H9 (cell line): ENCODE data around the gene ZBTB7A. TPM values are rescaled to one million over a fixed set of nuclear protein-coding genes. Genes with fewer than 3 reads are reported as not detected.

ENCODE experiments used
- DNase-seq: peaks from one replicate; pipeline ENCODE4 v3.0.0-alpha.2; 2017
- H2AFZ ChIP-seq: one replicate; pipeline ENCODE4 v1.6.1; 2013; ENCODE audit warnings: mild to moderate bottlenecking, low read length, control low read depth, moderate library complexity
- H2AK5ac ChIP-seq: 2 replicates; pipeline ENCODE4 v1.6.1; 2013; ENCODE audit warnings: low read length, control low read depth, mixed read lengths; ENCODE audit not compliant: insufficient read length
- H2BK120ac ChIP-seq: one replicate; pipeline ENCODE4 v1.6.1; 2013; ENCODE audit warnings: low read depth, mild to moderate bottlenecking, low read length, control low read depth, inconsistent platforms; ENCODE audit not compliant: poor library complexity, severe bottlenecking
- H2BK12ac ChIP-seq: 2 replicates; pipeline ENCODE4 v1.6.1; 2013; ENCODE audit warnings: low read length, control low read depth, mixed read lengths, low read depth; ENCODE audit not compliant: insufficient read length
- H2BK15ac ChIP-seq: 2 replicates; pipeline ENCODE4 v1.6.1; 2013; ENCODE audit warnings: low read depth, low read length, control low read depth
- H2BK20ac ChIP-seq: one replicate; pipeline ENCODE4 v1.6.1; 2013; ENCODE audit warnings: low read depth, mild to moderate bottlenecking, low read length, control low read depth, inconsistent platforms; ENCODE audit not compliant: poor library complexity, severe bottlenecking
- H2BK5ac ChIP-seq: 2 replicates; pipeline ENCODE4 v1.6.1; 2013; ENCODE audit warnings: low read length, control low read depth, mixed read lengths; ENCODE audit not compliant: insufficient read length
- H3K14ac ChIP-seq: 2 replicates; pipeline ENCODE4 v1.6.1; 2013; ENCODE audit warnings: low read length, control low read depth; ENCODE audit not compliant: insufficient read depth
- H3K18ac ChIP-seq: 2 replicates; pipeline ENCODE4 v1.6.1; 2013; ENCODE audit warnings: low read depth, mild to moderate bottlenecking, mixed read lengths, low read length, control low read depth; ENCODE audit not compliant: insufficient read length
- H3K23ac ChIP-seq: 2 replicates; pipeline ENCODE4 v1.6.1; 2013; ENCODE audit warnings: low read length, control low read depth, mixed read lengths, low read depth; ENCODE audit not compliant: insufficient read length
- H3K23me2 ChIP-seq: 2 replicates; pipeline ENCODE4 v1.6.1; 2013; ENCODE audit warnings: low read depth, mild to moderate bottlenecking, mixed read lengths, low read length, control low read depth; ENCODE audit not compliant: insufficient read length, poor library complexity, severe bottlenecking
- H3K27ac ChIP-seq: 2 replicates; pipeline ENCODE4 v1.5.1; 2013; ENCODE audit warnings: low read length, control low read depth, mixed read lengths, low read depth; ENCODE audit not compliant: insufficient read length
- H3K27me3 ChIP-seq: 2 replicates; pipeline ENCODE4 v1.6.1; 2013; ENCODE audit warnings: low read length, control low read depth, inconsistent platforms; ENCODE audit not compliant: insufficient read depth
- H3K4ac ChIP-seq: 2 replicates; pipeline ENCODE4 v1.6.1; 2013; ENCODE audit warnings: low read depth, mild to moderate bottlenecking, control low read depth, inconsistent platforms, low read length, moderate library complexity
- H3K4me1 ChIP-seq: 2 replicates; pipeline ENCODE4 v1.6.1; 2013; ENCODE audit warnings: low read length, control low read depth, inconsistent platforms; ENCODE audit not compliant: insufficient read depth
- H3K4me2 ChIP-seq: 2 replicates; pipeline ENCODE4 v1.6.1; 2013; ENCODE audit warnings: low read length, control low read depth, mixed read lengths; ENCODE audit not compliant: insufficient read length, insufficient read depth
- H3K56ac ChIP-seq: 2 replicates; pipeline ENCODE4 v1.6.1; 2013; ENCODE audit warnings: low read depth, mild to moderate bottlenecking, mixed read lengths, low read length, control low read depth; ENCODE audit not compliant: insufficient read length
- H3K79me1 ChIP-seq: 2 replicates; pipeline ENCODE4 v1.6.1; 2013; ENCODE audit warnings: low read depth, mild to moderate bottlenecking, moderate library complexity, low read length, control low read depth, inconsistent platforms; ENCODE audit not compliant: insufficient read depth, poor library complexity, severe bottlenecking
- H3K79me2 ChIP-seq: 2 replicates; pipeline ENCODE4 v1.6.1; 2013; ENCODE audit warnings: low read length, control low read depth, inconsistent platforms; ENCODE audit not compliant: insufficient read depth
- H3K9ac ChIP-seq: 2 replicates; pipeline ENCODE4 v1.6.1; 2013; ENCODE audit warnings: low read length, control low read depth, mixed read lengths; ENCODE audit not compliant: insufficient read length; ENCODE audit errors: extremely low read depth
- H3K9me3 ChIP-seq: one replicate; pipeline ENCODE4 v1.6.1; 2013; ENCODE audit warnings: low read depth, low read length, inconsistent platforms; ENCODE audit not compliant: control insufficient read depth
- H3T11ph ChIP-seq: one replicate; pipeline ENCODE4 v1.6.1; 2013; ENCODE audit warnings: mild to moderate bottlenecking, low read length, control low read depth, inconsistent platforms
- H4K20me1 ChIP-seq: one replicate; pipeline ENCODE4 v1.6.1; 2013; ENCODE audit not compliant: control insufficient read depth, insufficient read length, insufficient read depth
- H4K5ac ChIP-seq: 2 replicates; pipeline ENCODE4 v1.6.1; 2013; ENCODE audit warnings: low read depth, mild to moderate bottlenecking, mixed read lengths, low read length, control low read depth; ENCODE audit not compliant: insufficient read length
- H4K8ac ChIP-seq: replicated peaks from 2 replicates; pipeline ENCODE4 v1.6.1; 2013; ENCODE audit warnings: low read length, control low read depth, mixed read lengths, low read depth; ENCODE audit not compliant: insufficient read length
- H4K91ac ChIP-seq: 2 replicates; pipeline ENCODE4 v1.6.1; 2013; ENCODE audit warnings: low read depth, mild to moderate bottlenecking, moderate library complexity, mixed read lengths, low read length, control low read depth; ENCODE audit not compliant: insufficient read length
- H3K27ac Mint-ChIP-seq, 3 experiments: 2 replicates in 2 of 3; 3 replicates in 1 of 3; pipeline ENCODE4 v1.8.0; 2020 to 2021; ENCODE audit warnings: mixed read lengths in 3 of 3, mild to moderate bottlenecking in 1 of 3, moderate library complexity in 1 of 3
- H3K27me3 Mint-ChIP-seq: 2 replicates; pipeline ENCODE4 v1.8.0; 2021; ENCODE audit warnings: low read depth, mild to moderate bottlenecking, moderate library complexity, mixed read lengths
- H3K36me3 Mint-ChIP-seq, 3 experiments: 2 replicates in 2 of 3; 3 replicates in 1 of 3; pipeline ENCODE4 v1.8.0; 2020 to 2021; ENCODE audit warnings: low read depth in 3 of 3, mixed read lengths in 3 of 3; ENCODE audit not compliant: insufficient read depth in 1 of 3
- H3K4me1 Mint-ChIP-seq, 2 experiments: 2 replicates each; pipeline ENCODE4 v1.8.0; 2020; ENCODE audit warnings: mixed read lengths in 2 of 2
- H3K4me3 Mint-ChIP-seq, 2 experiments: 2 replicates in 1 of 2; 3 replicates in 1 of 2; pipeline ENCODE4 v1.8.0; 2020 to 2021; ENCODE audit warnings: mild to moderate bottlenecking in 2 of 2, mixed read lengths in 2 of 2, moderate library complexity in 1 of 2
- H3K9me3 Mint-ChIP-seq, 2 experiments: 2 replicates in 1 of 2; 3 replicates in 1 of 2; pipeline ENCODE4 v1.8.0; 2020; ENCODE audit warnings: mild to moderate bottlenecking in 2 of 2, mixed read lengths in 2 of 2, moderate library complexity in 1 of 2
- WGBS: extraction: QIAGEN DNeasy Blood & Tissue Kit; methylation state at CpG from one replicate; pipeline ENCODE4 v1.1.7; 2013; ENCODE audit warnings: missing lambda C conversion rate, low lambda C conversion rate, mixed read lengths; ENCODE audit not compliant: insufficient read length; ENCODE audit errors: extremely low coverage; 5-methylcytosine and 5-hydroxymethylcytosine counted together
- total RNA-seq: library from RNA; stranded (reverse); gene quantifications from 2 replicates; pipeline ENCODE4 v1.2.1, GENCODE V29; 2021
- TF ChIP-seq, protein P1 (sequence below): fragments of 200-600 bp; sonication (generic); conservative IDR thresholded peaks from 3 replicates; pipeline ENCODE4 v1.8.0; 2021; ENCODE audit warnings: antibody characterized with exemption, mild to moderate bottlenecking

The ZBTB7A gene
- total RNA-seq, 1 experiment from 2014 or later: 24.9 TPM

DNA sequence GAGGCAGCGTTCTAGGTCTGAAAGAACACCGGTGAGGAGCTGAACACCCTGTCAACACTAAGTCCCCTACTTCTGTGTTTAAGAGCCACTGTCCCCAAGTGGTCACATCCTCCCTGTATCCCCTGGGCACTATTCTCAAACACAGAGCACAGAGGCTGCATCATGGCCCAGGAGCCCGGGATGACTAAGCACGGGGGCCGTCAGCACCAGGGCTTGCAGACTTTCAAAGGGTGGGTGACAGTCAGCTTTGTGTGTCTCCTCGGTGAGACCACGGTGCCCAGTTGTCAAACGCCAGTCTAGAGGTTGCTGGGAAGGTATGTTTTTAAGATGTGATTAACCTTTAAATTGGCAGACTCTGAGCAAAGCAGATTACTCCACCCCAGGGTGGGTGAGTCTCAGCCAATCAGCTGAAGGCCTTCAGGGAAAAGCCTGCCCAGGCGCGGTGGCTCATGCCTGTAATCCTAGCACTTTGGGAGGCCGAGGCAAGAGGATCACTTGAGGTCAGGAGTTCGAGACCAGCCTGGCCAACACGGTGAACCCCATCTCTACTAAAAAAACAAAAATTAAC lies 49.2 kb upstream of the ZBTB7A start:
- H3K4ac ChIP-seq: no peak overlapping the region
- Mint-ChIP-seq H3K36me3 (peaks cover 40 to 70% (median 67%) of the 10 kb centered on the region in 3 experiments), H3K9me3 (peaks cover 5% of the 10 kb centered on the region in 2 experiments; a peak in 2 of 5 replicates), H3K4me1 (no peaks in the 10 kb centered on the region), H3K4me3 (no peak overlapping the region), H3K27ac (no peak overlapping the region), H3K27me3 (no peaks in the 10 kb centered on the region; the same call in 1 of the 2 replicates)
- H4K20me1 ChIP-seq: no peaks in the 10 kb centered on the region
- no peak overlapping the region for H4K8ac ChIP-seq
- H3K9me3 ChIP-seq: no peaks in the 10 kb centered on the region
- H3K4me1 ChIP-seq: no peaks in the 10 kb centered on the region
- H3K56ac ChIP-seq: no peak overlapping the region
- H3K23me2 ChIP-seq: no peaks in the 10 kb centered on the region
- TF ChIP-seq, protein P1, sequence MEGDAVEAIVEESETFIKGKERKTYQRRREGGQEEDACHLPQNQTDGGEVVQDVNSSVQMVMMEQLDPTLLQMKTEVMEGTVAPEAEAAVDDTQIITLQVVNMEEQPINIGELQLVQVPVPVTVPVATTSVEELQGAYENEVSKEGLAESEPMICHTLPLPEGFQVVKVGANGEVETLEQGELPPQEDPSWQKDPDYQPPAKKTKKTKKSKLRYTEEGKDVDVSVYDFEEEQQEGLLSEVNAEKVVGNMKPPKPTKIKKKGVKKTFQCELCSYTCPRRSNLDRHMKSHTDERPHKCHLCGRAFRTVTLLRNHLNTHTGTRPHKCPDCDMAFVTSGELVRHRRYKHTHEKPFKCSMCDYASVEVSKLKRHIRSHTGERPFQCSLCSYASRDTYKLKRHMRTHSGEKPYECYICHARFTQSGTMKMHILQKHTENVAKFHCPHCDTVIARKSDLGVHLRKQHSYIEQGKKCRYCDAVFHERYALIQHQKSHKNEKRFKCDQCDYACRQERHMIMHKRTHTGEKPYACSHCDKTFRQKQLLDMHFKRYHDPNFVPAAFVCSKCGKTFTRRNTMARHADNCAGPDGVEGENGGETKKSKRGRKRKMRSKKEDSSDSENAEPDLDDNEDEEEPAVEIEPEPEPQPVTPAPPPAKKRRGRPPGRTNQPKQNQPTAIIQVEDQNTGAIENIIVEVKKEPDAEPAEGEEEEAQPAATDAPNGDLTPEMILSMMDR: no peak
- H2BK15ac ChIP-seq: no peak overlapping the region
- no peak overlapping the region for H4K91ac ChIP-seq
- H2BK120ac ChIP-seq: no peak overlapping the region
- no peak overlapping the region for H3T11ph ChIP-seq
- H2BK12ac ChIP-seq: no peak overlapping the region
- H3K27me3 ChIP-seq: no peaks in the 10 kb centered on the region
- H3K18ac ChIP-seq: no peak overlapping the region
- no peak overlapping the region for H3K9ac ChIP-seq
- H2BK20ac ChIP-seq: no peak overlapping the region
- no peak overlapping the region for H2BK5ac ChIP-seq
- H2AK5ac ChIP-seq: no peak overlapping the region
- no peak overlapping the region for H3K27ac ChIP-seq
- H4K5ac ChIP-seq: no peak overlapping the region
- no peak overlapping the region for H3K4me2 ChIP-seq
- no peak overlapping the region for H3K23ac ChIP-seq
- no CpG with 5 or more reads among the region's 13 CpGs for WGBS
- no peak overlapping the region for H2AFZ ChIP-seq
- no peak overlapping the region for H3K14ac ChIP-seq
- peaks cover 2% of the 10 kb centered on the region; the same call in 1 of the 2 replicates for H3K79me2 ChIP-seq
- no peaks in the 10 kb centered on the region for H3K79me1 ChIP-seq
- DNase-seq: no peak
